T-helper 1 cell (primary cell): ENCODE measurements around the gene GABRB3.

ENCODE experiments used
- DNase-seq, 5 donors: peaks; one replicate each; pipeline ENCODE4 v3.0.0-alpha.2; 2012 to 2020
- total RNA-seq, 4 donors: gene quantifications; one replicate each; lab custom pipeline; 2026; lab: John Stamatoyannopoulos, UW

Gene GABRB3
- 0 to 0.08 (median 0) reads per million in 4 donors for total RNA-seq

- no peak for DNase-seq
These were observed at the start of gene GABRB3 for GRCh38 chr15:26772154-26773066. GABRB3 (minus strand) TSS chr15:26773066.

- DNase-seq = no peak
These were observed 34.9 kb upstream of the GABRB3 start for GRCh38 chr15:26807517-26808427.

GRCh38 chr15:26806574-26806973, 33.7 kb upstream of the GABRB3 start:
- DNase-seq = no peak

- no peak for DNase-seq
These were observed 33.3 kb upstream of the GABRB3 start for GRCh38 chr15:26806151-26806550.

- DNase-seq = no peak
These were observed 32.6 kb upstream of the GABRB3 start for GRCh38 chr15:26805470-26805869.

- DNase-seq = no peak
These were observed 31.4 kb upstream of the GABRB3 start for GRCh38 chr15:26804063-26804804.

- no peak for DNase-seq
These were observed 17.3 kb upstream of the GABRB3 start for GRCh38 chr15:26790118-26790517.

GRCh38 chr15:26781816-26782215, 8.9 kb upstream of the GABRB3 start:
- DNase-seq = no peak

- DNase-seq = no peak
These were observed 1.1 kb upstream of the GABRB3 start for GRCh38 chr15:26773917-26774316.

- DNase-seq = no peak
These were observed 406 bp upstream of the GABRB3 start for GRCh38 chr15:26773067-26773877.

- DNase-seq = no peak
These were observed 1.2 kb downstream of the GABRB3 start for GRCh38 chr15:26771578-26772153.

GRCh38 chr15:26771168-26771567, 1.7 kb downstream of the GABRB3 start:
- no peak for DNase-seq

GRCh38 chr15:26767169-26767670, 5.6 kb downstream of the GABRB3 start:
- no peak for DNase-seq

- DNase-seq = no peak
These were observed 6.6 kb downstream of the GABRB3 start for GRCh38 chr15:26766262-26766661.

- DNase-seq = no peak
These were observed 12.9 kb downstream of the GABRB3 start for GRCh38 chr15:26759986-26760385.

- DNase-seq = no peak
These were observed 14.8 kb downstream of the GABRB3 start for GRCh38 chr15:26758079-26758478.

GRCh38 chr15:26757141-26757540, 15.7 kb downstream of the GABRB3 start:
- DNase-seq = no peak

GRCh38 chr15:26744894-26745293, 28.0 kb downstream of the GABRB3 start:
- DNase-seq = no peak

GRCh38 chr15:26739791-26740190, 33.1 kb downstream of the GABRB3 start:
- no peak for DNase-seq

- no peak for DNase-seq
These were observed 33.9 kb downstream of the GABRB3 start for GRCh38 chr15:26738996-26739395.
